MCF 10A (cell line): ENCODE data around the gene ZFAND3. TPM values are rescaled to one million over a fixed set of nuclear protein-coding genes. Genes with fewer than 3 reads are reported as not detected.

Experiments
- BruUV-seq: library from RNA; stranded (reverse); fragments of 400-500 nt; replicated peaks from 2 replicates; lab custom pipeline; 2021; lab: Mats Ljungman, UMichigan
- CTCF ChIA-PET: fragments of 300-600 bp; sonication (Branson Sonifier 250); formaldehyde crosslinking; extraction: SDS; loops from one replicate; lab custom pipeline; 2021; ENCODE audit warnings: antibody characterized with exemption, inconsistent platforms; lab: Yijun Ruan, JAX
- POLR2A ChIA-PET: fragments of 300-600, 350-650 bp; sonication (Branson Sonifier 250); formaldehyde crosslinking; extraction: SDS; loops from one replicate; lab custom pipeline; 2020; ENCODE audit warnings: antibody characterized with exemption, inconsistent platforms; lab: Yijun Ruan, JAX
- DNase-seq: peaks from one replicate; pipeline ENCODE4 v3.0.0-alpha.2; 2018; ENCODE audit not compliant: unreplicated experiment
- H3K27ac Mint-ChIP-seq: one replicate; pipeline ENCODE4 v1.8.0; 2022; ENCODE audit warnings: mild to moderate bottlenecking, low read depth, mixed read lengths; ENCODE audit not compliant: unreplicated experiment
- H3K27me3 Mint-ChIP-seq: one replicate; pipeline ENCODE4 v1.8.0; 2022; ENCODE audit warnings: mixed read lengths; ENCODE audit not compliant: insufficient read depth, unreplicated experiment
- H3K36me3 Mint-ChIP-seq: one replicate; pipeline ENCODE4 v1.8.0; 2022; ENCODE audit warnings: mild to moderate bottlenecking, moderate library complexity, mixed read lengths; ENCODE audit not compliant: insufficient read depth, unreplicated experiment
- H3K4me1 Mint-ChIP-seq: one replicate; pipeline ENCODE4 v1.8.0; 2022; ENCODE audit warnings: mixed read lengths; ENCODE audit not compliant: insufficient read depth, unreplicated experiment
- H3K4me3 Mint-ChIP-seq: one replicate; pipeline ENCODE4 v1.8.0; 2022; ENCODE audit warnings: mild to moderate bottlenecking, moderate library complexity, mixed read lengths; ENCODE audit not compliant: unreplicated experiment
- H3K9me3 Mint-ChIP-seq: one replicate; pipeline ENCODE4 v1.8.0; 2022; ENCODE audit warnings: mixed read lengths; ENCODE audit not compliant: unreplicated experiment
- intact Hi-C: fragments of 100-400 bp; cut with micrococcal nuclease; formaldehyde crosslinking; loops from 2 replicates; pipeline ENCODE4 v1.14.1; 2022
- total RNA-seq: library from RNA; stranded (reverse); gene quantifications from 2 replicates; pipeline ENCODE4 v1.2.3, GENCODE V29; 2022
- TF ChIP-seq, protein P1 (sequence below): fragments of 200-600 bp; IDR thresholded peaks from one replicate; pipeline ENCODE4 v1.8.0; 2022; ENCODE audit warnings: antibody characterized with exemption, mild to moderate bottlenecking; ENCODE audit not compliant: unreplicated experiment

The ZFAND3 gene
- total RNA-seq, 1 experiment from 2014 or later = 100 TPM

DNA sequence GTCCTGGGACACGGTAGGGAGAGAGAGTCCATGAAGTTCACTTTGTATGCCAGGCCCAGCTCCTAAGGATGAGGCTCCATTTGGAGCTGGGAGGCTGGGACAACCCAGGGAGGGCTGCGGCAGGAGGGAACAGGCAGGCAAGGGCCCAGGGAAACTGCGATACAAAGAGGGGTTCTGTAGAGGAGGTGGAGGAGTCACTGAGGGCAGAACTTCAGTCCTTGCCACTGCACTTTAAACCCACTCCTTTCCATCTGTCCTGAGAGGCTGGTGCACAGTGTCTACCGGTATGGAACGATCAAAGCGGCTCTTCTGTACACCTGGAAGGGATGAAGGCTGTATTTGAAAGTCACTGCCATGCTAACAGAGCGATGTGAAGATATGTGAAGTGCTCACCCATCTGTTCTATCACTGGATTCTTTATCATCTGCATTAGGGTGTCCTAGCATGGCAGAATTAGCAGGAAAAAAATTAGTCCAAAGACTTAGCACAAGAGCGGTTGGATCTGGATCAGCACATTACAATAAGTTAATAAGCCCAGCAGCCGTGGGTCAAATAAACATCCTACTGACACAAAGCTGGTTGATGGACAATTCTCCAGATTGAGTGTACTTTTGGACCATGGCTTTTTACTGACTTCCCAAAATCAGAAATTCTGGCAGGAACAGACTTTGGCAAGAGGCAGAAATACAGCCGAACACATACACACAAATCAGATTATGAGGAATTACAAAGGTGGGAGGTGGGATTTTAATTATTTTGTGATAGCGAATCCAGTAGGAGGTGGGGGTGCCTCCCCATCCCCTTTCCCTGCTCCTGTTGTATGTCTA is 20.9 kb upstream of the ZFAND3 start:
- DNase-seq = no peak
- H3K4me1 Mint-ChIP-seq = peaks cover 14% of the 10 kb centered on the region
- no peak overlapping the region for H3K27ac Mint-ChIP-seq
- H3K4me3 Mint-ChIP-seq = no peak overlapping the region
- no TSS peak for BruUV-seq
- ChIA-PET CTCF (no interaction called here), POLR2A (interaction anchor here (1.7 kb wide), 1 partner anchor 20 kb away, joined by 6 read pairs; no protein-coding TSS in a partner anchor)
- H3K36me3 Mint-ChIP-seq = peaks cover 4% of the 10 kb centered on the region
- no peaks in the 10 kb centered on the region for H3K9me3 Mint-ChIP-seq
- intact Hi-C loops = no loop called here
- TF ChIP-seq, protein P1, sequence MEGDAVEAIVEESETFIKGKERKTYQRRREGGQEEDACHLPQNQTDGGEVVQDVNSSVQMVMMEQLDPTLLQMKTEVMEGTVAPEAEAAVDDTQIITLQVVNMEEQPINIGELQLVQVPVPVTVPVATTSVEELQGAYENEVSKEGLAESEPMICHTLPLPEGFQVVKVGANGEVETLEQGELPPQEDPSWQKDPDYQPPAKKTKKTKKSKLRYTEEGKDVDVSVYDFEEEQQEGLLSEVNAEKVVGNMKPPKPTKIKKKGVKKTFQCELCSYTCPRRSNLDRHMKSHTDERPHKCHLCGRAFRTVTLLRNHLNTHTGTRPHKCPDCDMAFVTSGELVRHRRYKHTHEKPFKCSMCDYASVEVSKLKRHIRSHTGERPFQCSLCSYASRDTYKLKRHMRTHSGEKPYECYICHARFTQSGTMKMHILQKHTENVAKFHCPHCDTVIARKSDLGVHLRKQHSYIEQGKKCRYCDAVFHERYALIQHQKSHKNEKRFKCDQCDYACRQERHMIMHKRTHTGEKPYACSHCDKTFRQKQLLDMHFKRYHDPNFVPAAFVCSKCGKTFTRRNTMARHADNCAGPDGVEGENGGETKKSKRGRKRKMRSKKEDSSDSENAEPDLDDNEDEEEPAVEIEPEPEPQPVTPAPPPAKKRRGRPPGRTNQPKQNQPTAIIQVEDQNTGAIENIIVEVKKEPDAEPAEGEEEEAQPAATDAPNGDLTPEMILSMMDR = no peak
- no peaks in the 10 kb centered on the region for H3K27me3 Mint-ChIP-seq

DNA sequence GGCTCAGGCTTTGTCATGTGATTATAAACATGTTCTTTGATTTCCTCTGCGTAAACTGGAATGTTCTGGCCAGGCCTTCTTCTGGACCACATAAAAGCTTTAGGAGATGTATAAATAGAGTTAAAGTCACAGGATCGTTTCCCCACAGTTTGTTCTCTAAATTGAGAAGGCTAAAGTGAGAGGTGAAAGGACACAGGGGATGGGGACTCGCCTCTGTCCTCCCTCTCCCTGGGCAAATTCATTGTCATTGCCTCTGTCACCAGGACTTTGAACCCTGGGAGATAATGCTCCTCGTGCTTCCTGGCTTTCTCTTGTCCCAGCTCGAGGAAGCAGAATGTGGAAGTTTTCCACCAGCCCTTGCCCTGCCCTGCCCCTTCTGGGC is 20.3 kb upstream of the ZFAND3 start:
- intact Hi-C loops = no loop called here
- peaks cover 4% of the 10 kb centered on the region for H3K36me3 Mint-ChIP-seq
- H3K9me3 Mint-ChIP-seq = no peaks in the 10 kb centered on the region
- TF ChIP-seq, protein P1 = no peak
- no peaks in the 10 kb centered on the region for H3K27me3 Mint-ChIP-seq
- H3K4me3 Mint-ChIP-seq = no peak overlapping the region
- ChIA-PET CTCF (no interaction called here), POLR2A (interaction anchor here (1.7 kb wide), 1 partner anchor 19 kb away, joined by 6 read pairs; no protein-coding TSS in a partner anchor)
- peaks cover 14% of the 10 kb centered on the region for H3K4me1 Mint-ChIP-seq
- no peak overlapping the region for H3K27ac Mint-ChIP-seq
- no peak for DNase-seq
- no TSS peak for BruUV-seq

DNA sequence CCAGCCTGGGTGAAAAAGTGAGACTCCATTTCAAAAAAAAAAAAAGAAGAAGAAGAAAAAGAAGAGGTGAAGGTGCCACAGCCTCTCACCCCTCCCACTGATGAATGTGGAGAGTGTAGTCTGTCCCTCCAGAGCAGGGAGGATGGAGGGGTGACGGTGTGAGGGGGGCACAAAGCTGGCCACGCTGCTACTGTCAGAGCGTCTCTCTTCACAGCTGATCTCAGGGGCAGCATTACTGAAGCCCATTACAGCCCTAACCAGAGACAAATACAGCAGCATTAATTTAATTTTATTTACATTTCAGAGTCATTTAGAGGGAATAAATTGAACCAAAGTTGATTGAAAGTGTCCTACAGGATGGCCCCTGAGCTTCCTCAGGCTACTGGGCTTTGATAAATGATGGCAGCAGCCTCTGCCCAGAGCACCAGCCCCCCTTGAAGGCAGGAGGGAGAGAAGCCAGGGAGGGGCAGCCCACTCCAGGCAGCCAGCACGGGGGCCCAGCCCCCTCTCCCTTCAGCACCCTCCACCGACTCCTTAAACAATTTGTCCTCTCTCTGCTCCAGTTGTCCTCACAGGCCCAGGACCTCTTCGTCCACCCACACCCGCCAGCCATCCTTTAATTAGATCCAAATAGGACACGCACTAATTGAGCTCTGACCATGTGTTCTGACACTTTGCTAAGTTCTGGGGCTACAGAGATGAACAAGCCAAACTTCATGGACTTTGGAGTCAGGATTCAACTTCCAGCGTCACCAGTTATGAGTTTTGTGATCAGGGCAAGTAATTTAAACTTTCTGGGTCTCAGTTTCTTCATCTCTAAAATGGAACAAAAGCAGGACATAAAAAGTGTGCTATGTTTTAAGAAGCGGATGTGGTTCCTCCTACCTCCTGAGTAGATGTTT is 18.6 kb upstream of the ZFAND3 start:
- H3K27ac Mint-ChIP-seq = no peak overlapping the region
- peaks cover 4% of the 10 kb centered on the region for H3K36me3 Mint-ChIP-seq
- ChIA-PET CTCF (no interaction called here), POLR2A (interaction anchor here (0.6 to 1.0 kb wide), 2 partner anchors 17 to 296 kb away, joined by 3 to 4 read pairs; no protein-coding TSS in a partner anchor)
- no peaks in the 10 kb centered on the region for H3K4me1 Mint-ChIP-seq
- intact Hi-C loops = no loop called here
- no peaks in the 10 kb centered on the region for H3K9me3 Mint-ChIP-seq
- H3K4me3 Mint-ChIP-seq = no peak overlapping the region
- no TSS peak for BruUV-seq
- no peak for DNase-seq
- TF ChIP-seq, protein P1 = no peak
- no peaks in the 10 kb centered on the region for H3K27me3 Mint-ChIP-seq

DNA sequence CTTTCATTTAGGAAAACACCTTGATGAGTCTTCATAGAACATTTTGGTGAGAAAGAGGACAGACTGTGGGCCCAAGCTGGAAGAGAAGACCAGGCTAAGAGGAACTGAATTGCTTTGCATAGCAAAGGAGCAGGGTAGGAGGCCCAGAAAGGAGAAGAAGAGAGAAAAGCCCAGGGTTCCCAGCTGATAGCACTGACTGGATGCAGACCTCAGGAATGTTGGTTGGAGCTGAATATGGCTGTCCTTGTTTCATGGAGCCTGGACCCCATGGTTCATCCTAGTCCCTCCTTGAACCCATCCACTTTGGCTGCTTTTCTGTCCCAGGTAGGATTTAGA is 18.0 kb upstream of the ZFAND3 start:
- H3K4me1 Mint-ChIP-seq = no peaks in the 10 kb centered on the region
- peaks cover 4% of the 10 kb centered on the region for H3K27me3 Mint-ChIP-seq
- TF ChIP-seq, protein P1 = no peak
- BruUV-seq = no TSS peak
- peaks cover 4% of the 10 kb centered on the region for H3K36me3 Mint-ChIP-seq
- DNase-seq = no peak
- no peak overlapping the region for H3K4me3 Mint-ChIP-seq
- CTCF ChIA-PET = no interaction called here
- intact Hi-C loops = no loop called here
- POLR2A ChIA-PET = interaction anchor here (0.6 kb wide), 1 partner anchor 295 kb away, joined by 3 read pairs; no protein-coding TSS in a partner anchor
- H3K27ac Mint-ChIP-seq = no peak overlapping the region
- no peaks in the 10 kb centered on the region for H3K9me3 Mint-ChIP-seq
